Astrocyte of the cerebellum (primary cell): Measurements from ENCODE around the gene TARBP1.
"Not testable (repeated sequence)": the region's sequence is repeated elsewhere in the genome, so short reads cannot be mapped to it uniquely, and the experiment has no call there.

Source experiments
- DNase-seq: peaks from one replicate; pipeline ENCODE4 v3.0.0-alpha.2; 2011; ENCODE audit warnings: low read depth
- H3K4me3 ChIP-seq: 2 replicates; pipeline ENCODE4 v1.5.1; 2011; ENCODE audit warnings: mild to moderate bottlenecking, low read depth, low read length, moderate library complexity
- in situ Hi-C: cut with HindIII; loops from 2 replicates; pipeline ENCODE4 v1.10.0; 2017; ENCODE audit warnings: low sequenced_read_pairs
- TF ChIP-seq, protein P1 (sequence below): IDR thresholded peaks from 2 replicates; pipeline ENCODE4 v1.5.1; 2012; ENCODE audit warnings: low read length, low read depth, moderate library complexity, mild to moderate bottlenecking; ENCODE audit errors: missing control alignments

The TARBP1 gene

DNA sequence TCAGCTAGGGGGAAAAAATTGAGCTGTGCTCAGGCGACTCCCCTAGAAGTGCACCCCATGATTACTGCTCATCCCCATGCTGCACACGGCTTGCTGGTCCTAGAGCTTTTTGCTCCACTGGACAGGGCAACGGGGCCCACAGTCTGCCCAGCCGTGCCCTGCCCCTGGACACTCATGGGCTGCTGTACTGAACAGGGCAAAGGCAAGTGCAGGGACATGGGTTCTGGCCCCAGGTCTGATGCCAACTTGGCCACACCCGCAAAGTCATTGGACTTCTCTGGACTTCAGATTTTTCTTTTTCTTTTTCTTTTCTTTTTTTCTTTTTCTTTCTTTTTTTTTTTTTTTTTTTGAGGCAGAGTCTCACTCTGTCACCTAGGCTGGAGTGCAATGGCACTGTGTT lies 42.9 kb upstream of the TARBP1 start:
- in situ Hi-C loops, result no loop called here
- DNase-seq, result no peak
- H3K4me3 ChIP-seq, result no peak overlapping the region
- TF ChIP-seq, protein P1, sequence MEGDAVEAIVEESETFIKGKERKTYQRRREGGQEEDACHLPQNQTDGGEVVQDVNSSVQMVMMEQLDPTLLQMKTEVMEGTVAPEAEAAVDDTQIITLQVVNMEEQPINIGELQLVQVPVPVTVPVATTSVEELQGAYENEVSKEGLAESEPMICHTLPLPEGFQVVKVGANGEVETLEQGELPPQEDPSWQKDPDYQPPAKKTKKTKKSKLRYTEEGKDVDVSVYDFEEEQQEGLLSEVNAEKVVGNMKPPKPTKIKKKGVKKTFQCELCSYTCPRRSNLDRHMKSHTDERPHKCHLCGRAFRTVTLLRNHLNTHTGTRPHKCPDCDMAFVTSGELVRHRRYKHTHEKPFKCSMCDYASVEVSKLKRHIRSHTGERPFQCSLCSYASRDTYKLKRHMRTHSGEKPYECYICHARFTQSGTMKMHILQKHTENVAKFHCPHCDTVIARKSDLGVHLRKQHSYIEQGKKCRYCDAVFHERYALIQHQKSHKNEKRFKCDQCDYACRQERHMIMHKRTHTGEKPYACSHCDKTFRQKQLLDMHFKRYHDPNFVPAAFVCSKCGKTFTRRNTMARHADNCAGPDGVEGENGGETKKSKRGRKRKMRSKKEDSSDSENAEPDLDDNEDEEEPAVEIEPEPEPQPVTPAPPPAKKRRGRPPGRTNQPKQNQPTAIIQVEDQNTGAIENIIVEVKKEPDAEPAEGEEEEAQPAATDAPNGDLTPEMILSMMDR, result no peak

DNA sequence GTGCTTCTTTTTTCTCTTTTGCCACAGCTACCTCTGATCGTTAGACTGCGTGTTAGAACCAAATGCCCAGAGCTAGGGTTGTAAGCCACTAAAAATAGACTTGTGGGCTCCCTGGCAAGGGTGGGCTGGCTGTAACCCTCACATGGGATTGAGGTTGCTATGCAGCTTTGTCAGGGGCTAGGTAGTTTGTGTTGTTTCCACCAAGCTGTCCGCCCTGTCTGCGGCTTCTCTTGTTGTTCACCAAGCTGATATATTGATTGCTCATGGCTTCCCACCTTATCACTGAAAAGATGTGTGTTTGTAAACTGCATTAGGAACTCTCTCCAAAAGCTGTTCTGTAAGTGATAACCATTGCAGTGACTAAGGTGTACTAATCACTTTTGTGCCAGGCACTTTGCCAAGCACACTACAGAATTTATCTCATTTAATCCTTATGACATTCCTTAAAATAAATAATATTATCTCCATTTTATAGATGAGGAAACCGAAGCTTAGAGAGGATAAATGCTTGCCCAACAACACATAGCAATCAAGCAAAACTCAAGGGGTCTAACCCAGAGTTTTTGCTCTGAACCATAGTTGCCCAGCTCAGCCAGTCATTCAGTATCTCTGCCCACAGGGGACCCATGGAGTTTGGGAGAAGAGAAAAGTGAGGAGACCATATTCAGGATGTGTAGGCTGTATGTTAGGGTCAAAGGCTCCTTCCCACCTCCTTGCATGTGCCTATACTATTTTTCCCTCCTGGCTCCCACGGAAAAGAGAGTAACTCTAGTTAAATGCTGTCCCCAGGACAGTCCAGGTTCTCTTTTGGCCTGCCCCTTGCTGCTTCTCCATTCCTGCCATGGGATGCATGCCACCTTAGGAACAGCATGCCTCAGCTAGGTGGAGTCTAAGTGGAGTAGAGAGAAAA lies 42.2 kb upstream of the TARBP1 start:
- H3K4me3 ChIP-seq, result no peak overlapping the region
- no peak for DNase-seq
- in situ Hi-C loops, result no loop called here
- TF ChIP-seq, protein P1, result no peak

DNA sequence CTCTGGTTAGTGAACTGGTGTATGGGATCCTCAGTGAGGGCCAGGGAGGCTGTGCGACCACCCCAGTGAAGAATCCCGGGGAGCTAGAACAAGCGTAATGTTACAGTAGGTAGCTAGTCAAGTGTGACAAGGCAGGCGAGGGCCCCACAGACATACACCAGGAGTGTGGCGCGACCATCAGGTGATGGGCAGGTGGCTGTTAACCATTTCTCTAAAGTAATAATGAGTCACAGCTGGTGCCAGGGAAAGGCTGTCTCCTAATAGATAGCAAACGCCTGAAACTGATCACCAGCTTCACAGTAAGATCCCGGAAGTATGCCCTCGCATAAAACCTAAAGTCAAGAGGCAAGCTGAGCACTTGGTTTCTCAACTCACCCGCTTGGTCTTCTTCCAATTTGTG lies 40.5 kb upstream of the TARBP1 start:
- in situ Hi-C loops, result no loop called here
- no peak overlapping the region for H3K4me3 ChIP-seq
- DNase-seq, result no peak
- TF ChIP-seq, protein P1, result no peak

DNA sequence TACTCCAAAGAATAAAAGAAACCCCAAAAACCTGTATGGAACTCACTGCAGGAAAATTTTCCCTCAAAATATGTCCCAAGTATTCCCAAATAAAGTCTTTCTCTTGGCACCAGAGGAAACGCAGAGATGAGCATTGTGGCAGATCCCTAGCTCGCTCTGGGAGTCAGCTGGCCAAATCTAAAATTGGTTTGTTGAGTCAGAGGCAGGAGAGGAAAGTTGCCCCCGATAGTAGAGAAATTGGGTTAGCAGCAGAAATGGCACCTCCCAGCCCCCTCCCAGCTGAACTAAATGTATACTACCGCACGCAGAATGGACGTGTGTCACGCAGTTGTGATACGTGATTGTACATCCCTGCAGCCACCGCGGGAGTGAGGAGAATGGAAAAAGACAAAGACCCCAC lies 39.9 kb upstream of the TARBP1 start:
- TF ChIP-seq, protein P1, result no peak

DNA sequence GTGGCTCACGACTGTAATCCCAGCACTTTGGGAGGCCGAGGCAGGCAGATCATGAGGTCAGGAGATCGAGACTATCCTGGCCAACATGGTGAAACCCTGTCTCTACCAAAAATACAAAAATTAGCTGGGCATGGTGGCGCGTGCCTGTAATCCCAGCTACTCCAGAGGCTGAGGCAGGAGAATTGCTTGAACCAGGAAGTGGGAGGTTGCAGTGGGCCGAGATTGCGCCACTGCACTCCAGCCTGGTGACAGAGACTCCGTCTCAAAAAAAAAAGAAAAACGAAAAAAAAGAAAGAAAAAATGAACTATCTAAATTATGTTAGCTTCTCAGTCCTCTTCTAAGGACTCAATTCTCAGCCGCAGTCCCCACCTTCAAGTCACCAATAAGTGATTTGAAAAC lies 39.1 kb upstream of the TARBP1 start:
- in situ Hi-C loops, H3K4me3 ChIP-seq, DNase-seq: not testable (repeated sequence)

More for the DNA sequence above, 39.9 kb upstream of the TARBP1 start:
- no peak overlapping the region for H3K4me3 ChIP-seq
- in situ Hi-C loops, result no loop called here
- no peak for DNase-seq

DNA sequence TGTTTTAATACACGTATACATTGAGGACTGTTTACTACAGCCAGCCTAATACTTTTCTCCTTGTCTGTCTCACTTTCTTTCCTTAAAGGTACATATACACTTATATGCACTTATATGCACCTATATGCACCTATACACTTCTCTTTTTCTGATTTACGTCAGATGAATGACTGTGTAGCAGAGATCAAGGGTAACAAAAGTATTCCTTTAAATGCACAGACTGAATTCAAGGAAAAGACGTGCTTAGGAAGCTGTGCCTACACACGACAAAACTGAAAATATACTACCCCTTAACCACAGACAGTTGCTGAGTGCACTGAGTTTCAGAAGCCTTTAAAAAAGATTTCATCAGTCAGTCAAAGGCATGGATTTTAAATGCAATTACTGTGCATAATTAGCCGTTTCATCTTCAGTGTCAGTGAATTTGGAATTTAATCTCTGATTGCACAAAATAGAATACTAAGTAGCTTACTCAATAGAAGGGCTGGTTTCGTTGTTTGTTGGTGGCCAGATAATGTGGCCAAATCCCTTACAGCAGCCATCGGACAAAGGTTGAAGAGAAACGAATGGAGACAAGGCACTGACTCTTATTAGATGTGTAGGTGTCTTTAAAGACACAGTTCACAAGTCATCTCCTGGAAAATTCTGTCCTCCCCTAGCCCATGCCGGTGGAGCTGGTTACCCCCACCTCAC lies 38.3 kb upstream of the TARBP1 start:
- in situ Hi-C loops, result no loop called here
- no peak overlapping the region for H3K4me3 ChIP-seq
- TF ChIP-seq, protein P1, result no peak
- no peak for DNase-seq

DNA sequence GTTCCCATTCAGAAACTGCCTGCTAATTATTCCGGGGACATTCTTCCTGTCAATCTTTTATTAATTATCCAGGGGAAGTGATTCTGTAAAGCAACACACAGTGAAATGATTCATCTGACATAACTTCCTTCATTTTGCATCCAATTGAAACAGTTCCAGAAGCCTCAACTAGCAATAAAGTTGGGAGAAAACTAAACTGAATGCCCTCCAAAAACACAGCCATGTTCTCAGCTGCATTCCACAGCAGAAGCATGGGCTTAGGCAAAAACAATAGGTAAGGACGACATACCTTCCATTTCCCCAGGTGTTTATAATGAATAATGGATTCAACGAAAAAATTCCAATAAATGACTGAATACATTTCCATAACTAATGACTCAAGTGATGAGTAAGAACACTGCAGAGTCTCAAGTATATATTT lies 36.9 kb upstream of the TARBP1 start:
- no peak overlapping the region for H3K4me3 ChIP-seq
- TF ChIP-seq, protein P1, result no peak
- in situ Hi-C loops, result no loop called here
- peak; percentile 84 for DNase-seq
